Measurements from ENCODE around the gene OGA. TPM values are rescaled to one million over a fixed set of nuclear protein-coding genes. Genes with fewer than 3 reads are reported as not detected.

The OGA gene
- total RNA-seq, 2 donors from 2014 or later = 131 to 241 TPM

DNA sequence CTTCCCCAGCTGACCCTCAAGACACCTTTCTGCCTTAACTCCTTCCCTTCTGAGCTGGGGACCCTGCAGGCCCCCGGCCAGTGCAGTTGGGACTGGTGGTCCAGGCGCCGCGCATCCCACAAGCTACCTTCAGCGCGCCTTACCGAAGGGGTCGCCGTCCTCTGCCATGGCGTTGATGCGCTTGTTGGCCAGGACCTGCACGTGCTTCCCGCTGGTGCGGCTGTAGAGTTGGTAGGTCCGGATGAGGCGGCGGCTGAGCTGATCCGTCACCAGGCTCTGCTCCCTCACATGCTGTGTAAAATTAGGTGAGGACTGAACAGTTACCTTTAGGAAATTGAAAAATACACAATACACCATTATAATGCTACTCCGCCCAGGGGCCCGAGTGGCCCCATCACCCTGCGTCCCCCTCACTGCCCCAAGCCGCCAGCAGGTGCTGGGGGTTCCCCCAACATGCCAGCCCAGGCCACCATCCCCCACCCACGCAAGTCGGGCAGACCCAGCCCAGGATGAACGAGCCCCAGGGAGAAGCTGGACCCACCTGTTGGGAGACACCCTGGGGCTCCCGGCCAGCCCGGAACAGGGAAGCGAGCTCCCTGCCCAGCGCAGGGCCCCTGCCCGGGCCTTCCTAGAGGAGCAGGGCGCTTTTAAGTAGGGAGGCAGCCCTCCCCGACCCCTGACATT lies 43.5 kb downstream of the OGA start:
- ATAC-seq (ENCODE audit: insufficient number of reproducible peaks, low FRiP score, low read depth) (no peak), DNase-seq (ENCODE audit: low spot score) (no peak)
- Histone ChIP-seq H3K27ac (no peak overlapping the region), H3K27me3 (replicated peaks; ENCODE audit: insufficient read depth) (peaks cover 8% of the 10 kb centered on the region), H3K9me3 (no peaks in the 10 kb centered on the region), H3K4me3 (no peak overlapping the region), H3K36me3 (no peaks in the 10 kb centered on the region), H3K4me1 (ENCODE audit: control insufficient read depth in 1 of 2, low read depth in 2 of 2) (peaks cover 13 to 26% of the 10 kb centered on the region in 2 donors)
- TF ChIP-seq, protein P1, sequence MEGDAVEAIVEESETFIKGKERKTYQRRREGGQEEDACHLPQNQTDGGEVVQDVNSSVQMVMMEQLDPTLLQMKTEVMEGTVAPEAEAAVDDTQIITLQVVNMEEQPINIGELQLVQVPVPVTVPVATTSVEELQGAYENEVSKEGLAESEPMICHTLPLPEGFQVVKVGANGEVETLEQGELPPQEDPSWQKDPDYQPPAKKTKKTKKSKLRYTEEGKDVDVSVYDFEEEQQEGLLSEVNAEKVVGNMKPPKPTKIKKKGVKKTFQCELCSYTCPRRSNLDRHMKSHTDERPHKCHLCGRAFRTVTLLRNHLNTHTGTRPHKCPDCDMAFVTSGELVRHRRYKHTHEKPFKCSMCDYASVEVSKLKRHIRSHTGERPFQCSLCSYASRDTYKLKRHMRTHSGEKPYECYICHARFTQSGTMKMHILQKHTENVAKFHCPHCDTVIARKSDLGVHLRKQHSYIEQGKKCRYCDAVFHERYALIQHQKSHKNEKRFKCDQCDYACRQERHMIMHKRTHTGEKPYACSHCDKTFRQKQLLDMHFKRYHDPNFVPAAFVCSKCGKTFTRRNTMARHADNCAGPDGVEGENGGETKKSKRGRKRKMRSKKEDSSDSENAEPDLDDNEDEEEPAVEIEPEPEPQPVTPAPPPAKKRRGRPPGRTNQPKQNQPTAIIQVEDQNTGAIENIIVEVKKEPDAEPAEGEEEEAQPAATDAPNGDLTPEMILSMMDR (IDR thresholded peaks at IDR 0.05) = no peak

DNA sequence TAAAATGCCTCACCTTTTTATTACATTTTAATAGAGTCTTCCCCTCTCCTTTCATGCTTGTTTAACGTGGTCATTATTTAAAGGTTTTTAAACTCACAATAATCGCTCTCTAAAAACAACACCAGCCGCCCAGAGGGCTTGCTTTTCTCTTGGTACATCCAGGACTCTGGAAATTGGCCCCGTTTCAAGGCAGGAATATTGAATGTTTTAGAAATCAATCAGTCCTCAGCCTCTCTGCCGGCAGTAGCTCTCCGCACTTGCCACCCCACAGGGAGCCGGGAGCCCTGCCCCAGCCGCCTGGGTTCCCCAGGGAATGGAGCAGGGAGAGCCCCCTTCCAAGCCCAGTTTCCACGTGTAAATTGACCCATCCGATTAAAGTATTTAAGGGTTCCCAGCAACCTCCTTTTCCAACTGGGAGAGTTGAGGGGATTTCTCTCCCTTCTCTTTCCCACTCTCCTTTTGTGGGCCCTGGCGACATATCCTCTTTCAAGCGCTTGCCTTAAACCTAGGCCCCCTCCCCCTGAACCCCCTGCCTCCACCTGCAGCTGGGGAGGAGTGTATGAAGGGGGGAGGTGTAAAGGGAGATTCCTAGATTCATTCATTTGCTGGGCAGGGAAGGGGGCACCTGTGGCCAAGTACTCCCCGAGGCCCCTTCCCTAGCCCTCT lies 44.2 kb downstream of the OGA start:
- no peak for ATAC-seq (ENCODE audit: insufficient number of reproducible peaks, low FRiP score, low read depth)
- H3K4me3 ChIP-seq = no peak overlapping the region
- H3K4me1 ChIP-seq (ENCODE audit: control insufficient read depth in 1 of 2, low read depth in 2 of 2) = peaks cover 7 to 19% of the 10 kb centered on the region in 2 donors
- H3K27ac ChIP-seq = no peak overlapping the region
- TF ChIP-seq, protein P1 (IDR thresholded peaks at IDR 0.05) = no peak
- H3K36me3 ChIP-seq = no peaks in the 10 kb centered on the region
- H3K27me3 ChIP-seq (replicated peaks; ENCODE audit: insufficient read depth) = peaks cover 8% of the 10 kb centered on the region
- H3K9me3 ChIP-seq = no peaks in the 10 kb centered on the region
- no peak for DNase-seq (ENCODE audit: low spot score)

DNA sequence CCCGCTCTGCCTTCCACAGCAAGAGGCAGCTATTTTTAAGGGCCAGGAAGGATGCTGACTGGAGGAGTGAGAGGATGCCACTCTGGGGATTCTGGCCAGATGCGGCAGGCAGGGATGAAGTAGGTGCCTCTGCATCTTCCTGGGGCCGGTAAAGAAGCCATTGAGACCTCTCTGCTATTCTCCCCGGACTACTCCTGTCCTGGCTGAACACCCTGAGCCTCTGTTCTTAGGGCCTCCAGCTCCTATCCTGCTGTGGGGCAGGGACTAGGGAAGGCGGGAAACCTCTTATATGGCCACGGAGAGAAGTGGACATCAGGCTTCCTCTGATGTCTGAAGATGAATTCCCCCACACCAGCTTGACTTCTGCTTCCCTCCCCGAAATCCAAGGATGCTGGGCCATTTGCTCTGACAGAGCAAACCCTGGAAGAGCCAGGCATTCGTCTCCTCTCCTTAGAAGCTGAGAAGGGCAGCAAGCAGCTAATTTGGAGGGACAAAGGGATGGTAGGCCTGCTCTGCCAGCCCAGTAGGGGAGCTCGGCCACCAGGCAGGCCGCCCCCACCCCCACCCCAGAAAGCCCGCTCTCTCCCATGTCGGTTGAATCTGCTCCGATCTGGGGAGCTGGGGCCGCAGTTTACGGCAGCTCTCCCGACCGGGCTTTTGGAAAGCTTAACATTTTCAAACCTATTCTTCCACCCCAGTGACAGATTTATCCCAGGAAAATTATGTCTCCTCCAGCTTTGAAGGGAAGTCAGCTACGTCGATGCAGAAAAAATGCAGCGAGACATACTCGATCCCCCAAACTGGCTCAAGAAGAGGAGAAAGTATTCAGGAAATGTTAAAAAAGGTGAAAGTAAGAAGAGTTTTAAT lies 45.1 kb downstream of the OGA start:
- TF ChIP-seq, protein P1 (IDR thresholded peaks at IDR 0.05) = no peak
- Histone ChIP-seq H3K27ac (no peak overlapping the region), H3K9me3 (no peaks in the 10 kb centered on the region), H3K27me3 (replicated peaks; ENCODE audit: insufficient read depth) (peaks cover 8% of the 10 kb centered on the region), H3K4me1 (ENCODE audit: control insufficient read depth in 1 of 2, low read depth in 2 of 2) (peaks cover 7 to 13% of the 10 kb centered on the region in 2 donors), H3K36me3 (no peaks in the 10 kb centered on the region), H3K4me3 (no peak overlapping the region)
- ATAC-seq (ENCODE audit: insufficient number of reproducible peaks, low FRiP score, low read depth) (no peak), DNase-seq (ENCODE audit: low spot score) (no peak)

DNA sequence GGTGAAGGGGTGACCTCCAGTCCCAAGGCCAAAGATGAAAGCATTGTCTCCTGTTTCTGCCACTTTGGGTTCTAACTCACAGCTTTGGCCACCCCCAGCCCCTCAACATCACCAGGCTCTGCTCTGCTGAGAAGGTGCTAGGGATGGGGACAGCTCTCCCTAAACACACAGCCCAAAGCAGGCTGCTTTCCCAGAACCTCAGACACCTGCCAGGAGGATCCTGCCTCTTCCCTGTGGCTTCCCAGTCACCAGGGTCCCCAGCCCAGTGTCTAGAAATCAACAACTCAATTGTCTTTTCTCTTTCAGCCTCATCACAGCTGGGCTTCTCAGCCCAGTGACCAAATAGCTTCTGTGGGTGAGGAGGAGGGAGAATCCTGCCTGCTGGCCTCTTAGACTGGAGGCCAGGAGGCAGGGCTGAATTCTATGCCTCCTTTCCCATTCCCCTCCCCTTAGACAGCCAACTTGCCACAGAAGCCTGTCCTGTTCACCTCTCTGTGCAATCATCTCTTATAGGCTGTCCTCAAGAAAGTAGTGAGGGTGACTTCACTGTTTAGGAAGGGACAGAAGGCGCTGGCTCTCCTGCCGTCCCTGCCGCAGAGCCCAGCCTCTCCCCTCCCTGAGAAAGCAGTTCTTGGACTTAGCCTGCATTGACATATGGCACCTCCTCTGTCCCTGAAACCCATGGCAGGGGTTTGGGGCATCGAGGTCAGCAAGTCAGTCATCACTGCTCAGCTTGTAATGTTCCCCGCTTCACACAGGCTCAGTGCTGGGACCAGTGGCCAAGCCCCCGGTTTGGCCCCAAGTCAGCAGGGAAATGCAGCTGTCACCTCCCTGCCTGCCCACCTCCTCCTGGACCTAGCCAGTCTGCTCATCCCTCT lies 46.0 kb downstream of the OGA start:
- peaks cover 8% of the 10 kb centered on the region for H3K27me3 ChIP-seq (replicated peaks; ENCODE audit: insufficient read depth)
- no peak for ATAC-seq (ENCODE audit: insufficient number of reproducible peaks, low FRiP score, low read depth)
- no peak overlapping the region for H3K27ac ChIP-seq
- H3K4me1 ChIP-seq (ENCODE audit: control insufficient read depth in 1 of 2, low read depth in 2 of 2) = peaks cover 7 to 13% of the 10 kb centered on the region in 2 donors
- TF ChIP-seq, protein P1 (IDR thresholded peaks at IDR 0.05) = no peak
- no peaks in the 10 kb centered on the region for H3K9me3 ChIP-seq
- H3K4me3 ChIP-seq = no peak overlapping the region
- H3K36me3 ChIP-seq = no peaks in the 10 kb centered on the region
- DNase-seq (ENCODE audit: low spot score) = no peak
